ENCODE results near the gene CORIN.
A peak's percentile ranks its signal among the peaks of the same experiment; 100 is the strongest.
"Not testable (repeated sequence)": the region's sequence is repeated elsewhere in the genome, so short reads cannot be mapped to it uniquely, and the experiment has no call there.

CORIN gene

GRCh38 chr4:47566969-47567368 is 270.9 kb downstream of the CORIN start:
- no peak for DNase-seq (ENCODE audit: low spot score)

DNA sequence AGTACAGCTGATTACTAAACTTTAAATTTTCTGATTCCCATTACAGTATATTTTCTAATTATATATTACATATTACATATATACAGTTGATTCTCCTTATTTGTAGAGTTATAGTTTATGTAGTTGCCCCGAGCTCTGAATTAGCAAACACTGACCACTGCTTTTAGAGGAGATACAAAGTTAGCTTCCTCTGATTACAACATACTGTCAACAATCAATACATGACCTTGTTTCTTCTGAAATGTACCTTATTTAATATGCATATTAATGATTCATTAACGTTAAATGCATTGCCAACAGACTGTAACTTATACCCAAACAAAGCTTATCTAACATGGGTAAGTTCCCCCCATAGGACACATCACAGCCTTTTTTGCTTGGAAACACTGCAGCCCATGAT is 271.3 kb downstream of the CORIN start:
- DNase-seq (ENCODE audit: low spot score) = no peak

DNA sequence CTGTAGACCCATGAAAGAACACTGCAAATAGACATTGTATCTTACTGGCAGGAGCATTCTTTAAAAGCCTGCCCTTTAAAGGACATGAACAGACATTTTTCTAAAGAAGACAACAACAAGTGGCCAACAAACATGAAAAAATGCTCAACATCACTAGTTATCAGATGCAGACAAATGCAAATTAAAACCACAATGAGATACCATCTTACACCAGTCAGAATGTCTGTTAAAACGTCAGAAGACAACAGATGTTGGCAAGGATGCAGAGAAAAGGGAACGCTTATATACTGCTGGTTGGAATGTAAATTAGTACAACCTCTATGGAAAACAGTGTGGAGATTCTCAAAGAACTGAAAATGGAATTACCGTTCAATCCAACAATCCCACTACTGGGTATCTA is 275.6 kb downstream of the CORIN start:
- DNase-seq (ENCODE audit: low spot score) = no peak

GRCh38 chr4:47561331-47561730 is 276.5 kb downstream of the CORIN start:
- no peak for DNase-seq (ENCODE audit: low spot score)

- no peak for DNase-seq (ENCODE audit: low spot score)
Observed at GRCh38 chr4:47560682-47561081, 277.2 kb downstream of the CORIN start.

DNA sequence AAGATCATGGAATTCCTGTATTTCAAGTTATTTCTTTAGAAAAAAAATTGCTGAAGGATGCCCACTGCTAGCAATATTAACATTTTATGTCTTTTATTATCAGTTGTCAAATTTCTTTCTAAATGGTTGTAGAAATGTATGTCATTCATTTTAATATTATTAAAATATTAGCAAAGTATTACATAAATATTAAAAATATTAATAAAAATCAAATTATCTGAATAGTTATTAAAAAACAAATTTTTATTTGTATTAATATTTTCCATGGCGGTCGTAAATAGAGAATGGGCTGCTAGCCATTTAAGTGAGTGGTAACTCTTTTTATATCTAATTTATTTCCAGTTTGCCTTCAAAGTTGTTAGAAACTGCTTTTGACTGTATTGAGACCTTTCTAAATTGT is 280.6 kb downstream of the CORIN start:
- no peak for DNase-seq (ENCODE audit: low spot score)

GRCh38 chr4:47555920-47556319 is 281.9 kb downstream of the CORIN start:
- not testable (repeated sequence) for DNase-seq (ENCODE audit: low spot score)

DNA sequence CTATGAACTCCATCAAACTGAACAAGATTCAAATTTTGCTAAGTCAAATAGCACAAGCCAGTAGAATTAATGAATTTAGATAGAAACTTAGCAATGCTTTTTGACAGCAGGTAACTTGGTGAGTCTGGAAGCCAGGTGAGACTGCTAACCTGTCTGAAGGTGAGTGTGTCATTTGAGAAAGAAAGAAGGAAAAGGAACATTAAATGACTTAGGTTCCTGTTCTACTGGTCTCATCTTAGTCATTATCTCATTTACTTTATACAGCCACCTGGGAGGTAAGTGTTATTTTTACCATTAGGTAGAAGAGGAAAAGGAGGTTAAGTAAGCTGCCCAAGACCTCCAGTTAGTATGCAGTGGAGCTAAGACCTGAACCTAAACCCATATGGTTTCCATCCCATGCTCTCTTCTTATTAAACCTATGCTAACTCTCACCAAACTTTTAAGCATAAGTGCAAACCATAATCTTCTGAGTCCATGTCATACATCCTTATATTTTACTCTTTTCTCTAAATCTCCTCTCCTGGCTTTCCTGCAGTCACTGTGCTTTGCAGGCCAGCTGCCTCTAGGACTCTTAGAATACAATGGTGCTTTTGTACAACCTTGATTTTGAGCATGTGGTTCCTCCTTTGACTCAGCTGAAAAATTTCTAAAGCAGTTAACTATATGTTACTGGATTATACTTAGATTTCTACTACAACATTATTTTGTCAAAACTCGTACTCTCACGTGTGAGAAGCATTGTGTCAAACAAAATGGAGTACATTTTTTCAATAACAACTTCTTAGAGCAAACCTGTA is 284.3 kb downstream of the CORIN start:
- DNase-seq (ENCODE audit: low spot score) = peak; percentile 19

GRCh38 chr4:47551682-47552081 is 286.2 kb downstream of the CORIN start:
- no peak for DNase-seq (ENCODE audit: low spot score)

DNA sequence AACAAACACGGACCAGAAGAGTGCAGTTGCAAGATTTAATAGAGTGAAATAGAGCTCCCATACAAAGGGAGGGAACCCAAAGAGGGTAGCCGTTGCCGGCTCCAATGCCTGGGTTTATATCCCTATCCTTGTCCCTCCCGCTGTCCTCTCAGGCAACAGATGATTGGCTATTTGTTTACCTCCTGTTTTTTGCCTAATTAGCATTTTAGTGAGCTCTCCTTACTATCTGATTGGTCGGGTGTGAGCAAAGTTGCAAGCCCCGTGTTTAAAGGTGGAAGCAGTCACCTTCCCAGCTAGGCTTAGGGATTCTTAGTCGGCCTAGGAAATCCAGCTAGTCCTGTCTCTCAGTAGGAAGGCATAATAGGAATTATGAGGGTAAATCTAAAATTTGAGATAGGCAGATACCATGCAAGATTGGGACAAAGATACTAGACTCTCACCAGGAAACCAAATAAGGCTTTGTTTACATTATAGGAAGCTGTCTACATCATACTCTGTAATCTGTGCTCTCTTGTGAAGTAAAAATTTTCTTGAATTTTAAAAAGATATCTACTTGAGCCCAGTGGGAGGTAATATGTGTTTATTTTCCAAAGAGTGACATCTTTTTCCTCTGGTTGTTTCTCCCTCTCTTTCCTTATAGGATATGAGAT is 286.8 kb downstream of the CORIN start:
- no peak for DNase-seq (ENCODE audit: low spot score)

- not testable (repeated sequence) for DNase-seq (ENCODE audit: low spot score)
Observed at GRCh38 chr4:47550357-47550756, 287.5 kb downstream of the CORIN start.
